SKM-1 treated with dmso at 0.1 percent for 144 hours (cell line): Measurements from ENCODE around the gene HEBP1.

Experiments
- DNase-seq: peaks from one replicate; lab custom pipeline; 2025; ENCODE audit not compliant: unreplicated experiment; lab: John Stamatoyannopoulos, UW

Gene HEBP1

DNA sequence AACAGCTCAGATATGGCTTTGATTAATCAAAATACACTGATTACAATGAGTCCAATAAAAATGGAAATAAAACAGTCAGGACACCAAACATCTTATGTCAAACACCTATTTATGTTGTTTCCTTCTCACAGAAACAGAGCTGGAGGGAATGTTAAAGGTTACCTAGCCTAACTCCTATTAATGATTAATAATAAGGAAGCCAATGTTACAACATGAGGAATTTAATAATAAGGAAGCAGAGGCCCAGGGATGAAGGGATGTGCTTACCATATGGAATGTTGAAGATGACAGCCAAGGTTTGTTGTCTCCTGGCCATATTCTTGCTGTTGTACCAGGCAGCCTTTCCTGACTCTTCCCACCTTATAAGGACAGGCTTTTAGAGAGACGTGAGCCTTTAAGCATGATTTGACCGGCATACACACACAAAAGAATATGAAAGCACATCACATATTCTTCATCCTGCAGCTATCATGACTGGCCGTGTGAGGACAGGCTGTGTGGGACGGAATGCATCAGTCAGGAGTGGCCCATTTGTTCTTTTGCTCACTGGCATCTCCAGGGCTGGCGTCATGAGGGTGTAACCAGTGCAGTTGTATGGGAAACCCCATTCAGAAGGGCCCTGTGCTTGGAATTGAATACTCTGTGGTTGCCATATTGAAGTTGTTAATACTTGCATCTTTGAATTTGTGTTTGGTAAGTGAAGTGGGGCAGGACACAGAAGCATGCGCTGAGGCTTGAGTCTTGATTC, 45.0 kb downstream of the HEBP1 start:
- no peak for DNase-seq

- DNase-seq: no peak
Observed at GRCh38 chr12:12954356-12954755, 45.7 kb downstream of the HEBP1 start.

GRCh38 chr12:12952036-12952435, 48.0 kb downstream of the HEBP1 start, which contains the start of gene GPRC5D:
GPRC5D (minus strand) TSS chr12:12952170; CDS start chr12:12950384, 1,786 bp downstream.
- DNase-seq: no peak

GRCh38 chr12:12951504-12951903, 48.6 kb downstream of the HEBP1 start:
- DNase-seq: no peak

DNA sequence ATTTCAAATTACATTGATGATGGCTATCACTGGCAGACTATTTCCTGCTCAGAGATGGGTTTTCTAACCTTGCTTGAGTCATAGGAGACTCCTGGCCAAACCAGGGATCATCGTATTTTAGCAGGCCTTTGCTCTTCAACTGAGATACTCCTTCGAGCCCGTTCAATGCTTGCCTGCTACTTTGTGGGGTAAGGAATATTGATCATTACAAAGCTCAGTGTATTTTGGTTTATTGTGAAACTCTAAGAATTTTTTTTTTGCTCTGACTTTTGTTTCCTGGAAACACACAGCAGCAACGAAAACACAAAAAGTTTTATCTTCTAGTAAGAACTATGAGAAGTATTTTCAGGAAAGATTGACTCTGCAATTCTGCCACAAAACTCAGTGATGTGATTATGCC, 52.2 kb downstream of the HEBP1 start:
- no peak for DNase-seq

DNA sequence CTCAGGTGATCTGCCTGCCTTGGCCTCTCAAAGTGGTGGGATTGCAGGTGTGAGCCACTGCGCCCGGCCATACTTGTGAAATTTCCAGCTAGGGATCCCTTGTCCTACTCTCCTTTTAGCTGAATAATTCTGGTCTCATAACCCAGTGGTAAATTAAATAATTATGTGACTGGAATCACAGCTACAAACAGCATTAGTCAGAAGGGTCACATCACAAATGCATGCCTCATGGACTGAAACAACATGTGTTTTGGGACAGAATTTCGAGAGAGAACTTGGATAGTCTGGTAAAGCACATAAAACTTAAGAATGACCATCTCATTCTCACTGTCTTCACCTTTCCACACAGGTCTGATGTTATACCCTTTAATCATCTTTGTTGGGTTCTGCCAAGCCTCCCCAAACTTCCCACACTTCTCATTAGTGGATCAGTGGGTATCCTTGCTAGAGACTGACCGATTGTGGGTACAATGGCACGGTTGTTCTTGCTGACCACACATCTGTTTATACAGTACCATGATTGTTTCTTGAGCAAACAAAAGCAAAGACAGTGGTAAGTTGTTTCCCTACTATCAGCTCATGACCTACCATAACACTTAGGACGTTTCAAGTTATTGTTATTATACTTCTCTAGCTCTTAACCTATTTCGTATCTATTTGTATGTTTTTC, 53.2 kb downstream of the HEBP1 start:
- DNase-seq: no peak

DNA sequence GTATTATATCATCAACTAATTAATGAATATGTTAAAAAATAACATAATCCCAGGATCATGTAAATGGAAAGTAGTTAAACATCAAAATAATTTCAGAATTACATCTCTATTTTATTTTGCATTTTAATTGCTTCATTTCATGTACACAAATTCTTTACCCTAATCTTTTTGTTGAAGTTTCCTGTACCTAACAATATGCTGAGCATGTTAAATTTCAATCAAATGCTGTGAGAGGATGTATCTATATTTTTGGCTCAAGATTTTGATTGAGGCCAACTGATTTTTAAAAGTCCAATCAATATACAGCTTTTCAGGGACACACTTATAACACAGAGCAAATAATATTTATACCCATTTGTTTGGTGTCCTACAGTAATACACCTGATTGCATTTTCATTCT, 54.5 kb downstream of the HEBP1 start:
- DNase-seq: no peak

- DNase-seq: no peak
Observed at GRCh38 chr12:12943586-12944260, 56.3 kb downstream of the HEBP1 start.

GRCh38 chr12:12941450-12942350, 58.4 kb downstream of the HEBP1 start:
- DNase-seq: no peak

- DNase-seq: no peak
Observed at GRCh38 chr12:12939888-12940287, 60.2 kb downstream of the HEBP1 start.

DNA sequence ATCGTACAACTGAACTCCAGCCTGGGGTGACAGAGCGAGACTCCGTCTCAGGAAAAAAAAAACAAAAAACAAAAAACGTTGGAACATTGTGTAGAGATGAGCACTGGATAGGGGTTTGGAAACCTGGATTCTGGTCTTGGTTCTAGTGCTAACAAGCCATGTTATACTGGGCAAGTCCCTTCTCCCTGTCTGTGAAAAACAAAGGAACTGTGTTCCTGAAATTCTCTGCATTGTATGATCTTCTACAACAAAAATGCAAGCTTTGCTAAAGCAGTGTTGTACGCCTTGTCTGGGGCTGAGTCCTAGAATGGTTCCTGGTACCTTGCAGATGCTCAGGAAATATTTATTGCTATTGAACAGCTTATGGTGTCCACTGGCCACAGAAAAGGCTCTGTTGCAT, 61.5 kb downstream of the HEBP1 start:
- no peak for DNase-seq

DNA sequence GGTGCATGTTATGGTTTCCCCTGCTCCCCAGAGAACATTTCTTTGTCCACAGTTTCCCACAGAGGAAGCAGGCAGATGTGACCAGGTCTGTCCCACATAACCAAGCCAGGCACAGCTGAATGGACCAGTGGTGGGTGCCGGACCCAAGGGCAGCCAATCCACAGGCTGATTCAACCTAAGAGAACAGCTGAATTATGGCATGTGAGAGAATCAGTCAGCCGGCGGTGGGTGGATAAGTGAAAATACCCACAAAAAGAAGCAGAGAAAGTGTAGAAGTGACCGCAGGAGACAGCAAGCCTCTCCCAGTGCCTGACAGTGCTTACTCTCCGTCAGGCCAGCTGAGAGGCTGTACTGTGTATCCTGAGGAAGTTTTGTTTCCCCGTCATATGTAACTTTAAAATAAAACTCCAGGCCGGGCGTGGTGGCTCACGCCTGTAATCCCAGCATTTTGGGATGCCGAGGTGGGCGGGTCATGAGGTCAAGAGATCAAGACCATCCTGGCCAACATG, 63.0 kb downstream of the HEBP1 start:
- no peak for DNase-seq

GRCh38 chr12:12934556-12934955, 65.5 kb downstream of the HEBP1 start:
- no peak for DNase-seq

GRCh38 chr12:12933742-12934141, 66.3 kb downstream of the HEBP1 start:
- DNase-seq: no peak

GRCh38 chr12:12930633-12931219, 69.3 kb downstream of the HEBP1 start:
- no peak for DNase-seq

GRCh38 chr12:12929696-12930095, 70.4 kb downstream of the HEBP1 start:
- no peak for DNase-seq

DNA sequence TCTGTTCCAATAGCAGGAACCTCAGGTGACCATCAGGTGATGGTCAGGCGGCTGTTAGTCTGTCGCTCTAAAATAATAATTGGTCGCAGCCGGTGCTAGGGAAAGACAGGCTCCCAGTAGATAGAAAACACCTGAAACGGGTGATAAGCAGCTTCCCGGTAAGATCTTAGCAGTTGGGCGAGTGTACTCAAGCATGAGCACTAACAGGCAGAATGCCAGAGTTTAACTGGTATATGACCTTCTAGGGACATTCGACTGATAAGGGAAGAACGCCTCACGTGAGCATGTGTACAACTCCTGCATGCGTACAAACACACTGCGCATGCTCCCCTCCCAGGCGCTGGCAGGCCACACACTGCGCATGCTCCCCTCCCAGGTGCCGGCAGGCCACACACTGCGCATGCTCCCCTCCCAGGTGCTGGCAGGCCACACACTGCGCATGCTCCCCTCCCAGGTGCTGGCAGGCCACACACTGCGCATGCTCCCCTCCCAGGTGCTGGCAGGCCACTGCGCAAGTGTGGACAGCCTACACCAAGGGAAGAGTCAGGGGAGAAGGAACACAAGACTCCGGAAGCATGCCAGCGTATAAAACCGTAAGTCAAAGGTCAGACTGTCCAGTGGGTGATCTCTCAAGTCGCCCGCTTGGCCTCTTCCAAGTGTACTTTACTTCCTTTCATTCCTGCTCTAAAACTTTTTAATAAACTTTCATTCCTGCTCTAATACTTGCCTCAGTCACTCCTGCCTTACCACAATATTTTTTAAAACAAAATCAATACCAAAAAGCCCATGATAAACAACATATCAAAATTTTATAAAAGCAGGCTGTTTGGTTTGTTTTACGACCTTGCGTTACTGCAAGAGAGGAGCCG, 72.6 kb downstream of the HEBP1 start:
- DNase-seq: no peak

- no peak for DNase-seq
Observed at GRCh38 chr12:12926571-12927071, 73.4 kb downstream of the HEBP1 start.

GRCh38 chr12:12925388-12925787, 74.7 kb downstream of the HEBP1 start:
- no peak for DNase-seq
